HepG2 (cell line): Measurements from ENCODE around the gene PLXNB2. TPM values are rescaled to one million over a fixed set of nuclear protein-coding genes. Genes with fewer than 3 reads are reported as not detected.

Experiments used
- ATAC-seq: fragments of 200-7000 bp; cut with Tn5 transposase; 3 replicates; pipeline ENCODE4 v1.9.1; 2020; ENCODE audit warnings: mild to moderate bottlenecking, moderate library complexity
- BruUV-seq: library from RNA; stranded (reverse); fragments of 400-500 nt; replicated peaks from 2 replicates; lab custom pipeline; 2021; lab: Mats Ljungman, UMichigan
- CTCF ChIA-PET: fragments of 300-600 bp; formaldehyde crosslinking; extraction: SDS; loops from one replicate; lab custom pipeline; 2021; ENCODE audit warnings: low total read pairs, inconsistent platforms, low intra/inter-chr PET ratio; lab: Yijun Ruan, JAX
- POLR2A ChIA-PET: fragments of 350-600 bp; sonication (Branson Sonifier 250); formaldehyde crosslinking; loops from one replicate; lab custom pipeline; 2020; ENCODE audit warnings: antibody characterized with exemption, inconsistent platforms; lab: Yijun Ruan, JAX
- DNase-seq: peaks from one replicate; pipeline ENCODE4 v3.0.0-alpha.2; 2015; ENCODE audit warnings: low spot score
- FAIRE-seq: peaks from 3 replicates; lab custom pipeline; 2011; peaks lifted over from hg19 to GRCh38; lab: Jason Lieb, UNC
- H2AFZ ChIP-seq: one replicate; pipeline ENCODE4 v1.6.1; 2011; ENCODE audit warnings: low read length, inconsistent platforms
- H3K27ac ChIP-seq: fragments of 300-600 bp; 3 replicates; pipeline ENCODE4 v1.8.0; 2011; ENCODE audit warnings: mixed run types, mild to moderate bottlenecking, mixed read lengths, low read length, inconsistent platforms; ENCODE audit not compliant: insufficient read depth; ENCODE audit errors: extremely low read length
- H3K27me3 ChIP-seq, 2 experiments: fragments of 200-600 bp in 1 of 2; 2 replicates in 1 of 2; 3 replicates in 1 of 2; pipeline versions ENCODE4 v1.6.0 to v1.8.0; 2011; ENCODE audit warnings: low read length in 2 of 2, mild to moderate bottlenecking in 2 of 2, moderate library complexity in 2 of 2, inconsistent platforms in 1 of 2; ENCODE audit not compliant: insufficient read depth in 2 of 2, control insufficient read depth in 1 of 2
- H3K36me3 ChIP-seq, 2 experiments: fragments of 200-600 bp in 1 of 2; replicated peaks in 1 of 2; 2 replicates in 1 of 2; 3 replicates in 1 of 2; pipeline versions ENCODE4 v1.5.1 to v1.8.0; 2011; ENCODE audit warnings: low read length in 2 of 2, inconsistent platforms in 1 of 2; ENCODE audit not compliant: insufficient read depth in 2 of 2, control insufficient read depth in 1 of 2
- H3K4me1 ChIP-seq: 2 replicates; pipeline ENCODE4 v1.5.1; 2012; ENCODE audit warnings: low read length, inconsistent platforms; ENCODE audit not compliant: insufficient read depth
- H3K4me2 ChIP-seq: 2 replicates; pipeline ENCODE4 v1.6.0; 2011; ENCODE audit warnings: low read depth, low read length, inconsistent platforms
- H3K4me3 ChIP-seq, 3 experiments: fragments of 200-600 bp in 1 of 3; sonication (generic), shearing (Covaris generic) in 1 of 3; replicated peaks in 1 of 3; 2 replicates each; pipeline ENCODE4 v1.5.1; 2011 to 2016; ENCODE audit warnings: low read length in 3 of 3, inconsistent platforms in 2 of 3, low read depth in 2 of 3, mild to moderate bottlenecking in 2 of 3, control low read depth in 1 of 3, mixed read lengths in 1 of 3; ENCODE audit not compliant: insufficient read depth in 1 of 3
- H3K79me2 ChIP-seq: one replicate; pipeline ENCODE4 v1.6.1; 2011; ENCODE audit warnings: low read length, inconsistent platforms; ENCODE audit not compliant: insufficient read depth
- H3K9ac ChIP-seq: 2 replicates; pipeline ENCODE4 v1.6.0; 2011; ENCODE audit warnings: mild to moderate bottlenecking, low read depth, low read length, inconsistent platforms; ENCODE audit not compliant: insufficient read depth
- H3K9me3 ChIP-seq: 2 replicates; pipeline ENCODE4 v1.5.1; 2012; ENCODE audit warnings: mild to moderate bottlenecking, low read length
- H4K20me1 ChIP-seq: 2 replicates; pipeline ENCODE4 v1.6.0; 2011; ENCODE audit warnings: inconsistent platforms, mild to moderate bottlenecking, low read length, moderate library complexity; ENCODE audit not compliant: insufficient read depth
- EZH2 ChIP-seq: conservative IDR thresholded peaks from 2 replicates; pipeline ENCODE4 v1.6.1; 2012; ENCODE audit warnings: mild to moderate bottlenecking, low read depth, low read length, moderate library complexity
- GFI1 ChIP-seq: sonication (generic); formaldehyde crosslinking; IDR thresholded peaks from 2 replicates; pipeline ENCODE4 v1.5.0; 2020; ENCODE audit warnings: missing genetic modification reagents, mild to moderate bottlenecking, borderline replicate concordance
- IKZF1 ChIP-seq: fragments of 450-650 bp; IDR thresholded peaks from 2 replicates; pipeline ENCODE4 v1.7.1; 2016
- KAT2B ChIP-seq: fragments of 150-350 bp; IDR thresholded peaks from 2 replicates; pipeline ENCODE4 v1.6.1; 2014; ENCODE audit warnings: low read depth, low read length, borderline replicate concordance
- NBN ChIP-seq: fragments of 450-650 bp; conservative IDR thresholded peaks from 2 replicates; pipeline ENCODE4 v1.6.1; 2017
- RELA ChIP-seq: sonication (generic); formaldehyde crosslinking; IDR thresholded peaks from 2 replicates; pipeline ENCODE4 v1.4.0; 2020; ENCODE audit warnings: missing genetic modification reagents
- YY1 ChIP-seq: IDR thresholded peaks from 2 replicates; pipeline ENCODE4 v1.6.1; 2011; ENCODE audit warnings: low read length, low read depth, moderate library complexity, mild to moderate bottlenecking; ENCODE audit not compliant: insufficient read depth, insufficient replicate concordance
- ZNF296 ChIP-seq: sonication (generic); formaldehyde crosslinking; conservative IDR thresholded peaks from 2 replicates; pipeline ENCODE4 v1.5.0; 2020; ENCODE audit warnings: mild to moderate bottlenecking, missing genetic modification reagents
- ZNF724P ChIP-seq: sonication (generic); formaldehyde crosslinking; IDR thresholded peaks from 2 replicates; pipeline ENCODE4 v1.8.0; 2022; ENCODE audit warnings: missing genetic modification reagents, borderline replicate concordance
- WGBS: methylation state at CpG from one replicate; pipeline ENCODE4 v1.1.6; 2017; ENCODE audit warnings: low lambda C conversion rate; 5-methylcytosine and 5-hydroxymethylcytosine counted together
- in situ Hi-C: cut with HindIII; loops from 2 replicates; pipeline ENCODE4 v1.10.0; 2017; ENCODE audit warnings: low pct_unique_long_range_greater_than_20kb; ENCODE audit not compliant: extremely low pct_ligation_motif_present
- intact Hi-C: fragments of 100-400 bp; cut with micrococcal nuclease; formaldehyde crosslinking; loops from one replicate; pipeline ENCODE4 v1.10.0; 2022; ENCODE audit not compliant: unreplicated experiment
- polyA plus RNA-seq, 8 experiments: library from polyadenylated mRNA; depleted of rRNA in 3 of 8; stranded (reverse) in 7 of 8; unstranded in 1 of 8; fragments of >200 nt; fragmentation: Illumina TruSeq in 4 of 8; extraction: Trizol in 4 of 8; gene quantifications; 2 replicates each; pipeline versions ENCODE4 v1.2.1 to v1.2.3, GENCODE V29; 2011 to 2016; ENCODE audit warnings: low read depth in 4 of 8, missing spikeins in 1 of 8, mixed read lengths in 1 of 8; ENCODE audit not compliant: insufficient read depth in 1 of 8
- total RNA-seq, 5 experiments: library from RNA; depleted of rRNA; stranded (reverse); fragments of >200 nt; fragmentation: Illumina TruSeq; extraction: Trizol; gene quantifications; 2 replicates each; pipeline ENCODE4 v1.2.3, GENCODE V29; 2016; ENCODE audit warnings: low read depth in 1 of 5
- TF ChIP-seq, protein P1 (sequence below): sonication (generic); formaldehyde crosslinking; IDR thresholded peaks from 2 replicates; pipeline ENCODE4 v1.5.1; 2020; ENCODE audit warnings: mild to moderate bottlenecking, missing genetic modification reagents, moderate library complexity
- TF ChIP-seq, protein P2 (sequence below): sonication (generic); formaldehyde crosslinking; IDR thresholded peaks from 2 replicates; pipeline ENCODE4 v1.8.0; 2022; ENCODE audit warnings: mild to moderate bottlenecking, missing genetic modification reagents, moderate library complexity
- TF ChIP-seq, protein P3 (sequence below), 2 experiments: sonication (generic) in 1 of 2; formaldehyde crosslinking in 1 of 2; IDR thresholded peaks; 2 replicates each; pipeline versions ENCODE4 v1.4.0 to v1.6.1; 2018 to 2020; ENCODE audit warnings: missing genetic modification reagents in 2 of 2, borderline replicate concordance in 1 of 2, low read depth in 1 of 2, mild to moderate bottlenecking in 1 of 2, missing biosample characterization in 1 of 2
- TF ChIP-seq, protein P4 (sequence below): sonication (generic); formaldehyde crosslinking; IDR thresholded peaks from 2 replicates; pipeline ENCODE4 v1.9.0; 2022; ENCODE audit warnings: missing genetic modification reagents, mild to moderate bottlenecking, borderline replicate concordance

Gene PLXNB2
- total and polyA plus RNA-seq, 2 of the 13 experiments (the other 11 are each of a cell fraction or from before 2014, with no cell fraction given), result 32.6 to 68.9 TPM

DNA sequence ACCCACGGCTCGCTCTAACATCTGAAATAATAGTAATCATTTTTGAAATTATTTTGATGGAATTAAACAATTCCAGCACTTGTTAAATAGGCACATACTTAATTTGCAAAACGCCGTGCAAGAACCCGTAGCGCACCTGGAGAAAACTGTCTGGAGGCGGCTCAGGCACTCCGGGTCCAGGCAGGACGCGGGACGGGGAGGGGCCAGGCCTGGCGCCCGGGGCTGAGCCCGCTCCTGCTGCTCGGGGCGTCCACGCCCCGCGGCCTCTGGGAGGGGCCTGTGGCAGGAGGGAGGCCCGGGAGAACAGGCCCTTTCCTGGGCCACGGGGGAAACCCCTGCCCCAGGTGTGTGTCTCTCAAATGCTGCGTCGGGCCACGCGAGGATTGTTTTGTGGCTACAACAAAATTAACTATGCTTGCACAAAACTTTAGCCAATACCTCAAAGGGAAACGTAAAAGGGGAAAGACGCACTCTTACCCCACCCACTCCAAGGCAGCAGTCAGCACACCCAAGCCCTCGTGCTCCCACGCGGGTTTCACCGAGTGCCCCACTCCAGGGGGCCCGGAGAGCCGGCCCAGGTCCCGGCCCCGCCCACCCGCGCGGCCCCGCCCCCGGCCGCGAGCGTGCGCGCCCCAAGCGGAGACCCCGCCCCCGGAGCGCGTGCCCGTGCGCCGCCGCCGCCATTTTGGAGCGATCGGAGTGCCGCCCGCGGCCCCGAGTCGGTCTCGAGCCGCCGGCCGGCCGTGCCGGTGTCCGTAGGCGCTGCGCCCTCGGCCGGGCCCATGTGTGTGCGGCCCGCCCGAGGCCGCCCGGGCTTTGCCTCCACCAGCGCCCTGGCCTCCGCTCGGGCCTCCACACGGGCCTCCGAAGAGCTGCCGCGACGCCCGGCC lies 35.5 kb upstream of the PLXNB2 start, which contains the start of gene PPP6R2:
Gene PPP6R2, plus strand, starts transcription at position 677 of the 890 bp plus-strand sequence. CDS start 50,582 bp downstream, outside the sequence.
- no peaks in the 10 kb centered on the region for H3K36me3 ChIP-seq
- ATAC-seq (peak; percentile 74), DNase-seq (peak; percentile 40), FAIRE-seq (no peak)
- H3K4me2 ChIP-seq, result peak within 1 kb of the TSS; percentile 92
- H4K20me1 ChIP-seq, result peaks cover 13% of the 10 kb centered on the region; the same call in 1 of the 2 replicates
- TSS peak; percentile 92 for BruUV-seq
- CTCF ChIA-PET, result interaction anchor here (1.2 to 4.2 kb wide), 6 partner anchors 16 to 101 kb away, joined by 3 to 125 read pairs (median 10); partner anchors contain the start of gene DENND6B
- WGBS, result 0% methylated on average over 15 of the region's 87 CpGs
- POLR2A ChIA-PET, result interaction anchor here (1.0 to 2.7 kb wide), 9 partner anchors 14 to 165 kb away, joined by 4 to 38 read pairs (median 7); partner anchors contain the start of genes DENND6B, HDAC10, LMF2 and NCAPH2
- peaks cover 53% of the 10 kb centered on the region for H3K4me1 ChIP-seq
- H3K27me3 ChIP-seq, result no peaks in the 10 kb centered on the region
- peaks cover 14% of the 10 kb centered on the region for H3K79me2 ChIP-seq
- H2AFZ ChIP-seq, result no peak within 1 kb of the TSS
- in situ Hi-C loops (no loop called here), intact Hi-C loops (loop anchor here (2.0 kb wide), 3 partner anchors 54 to 98 kb away; partner anchors contain the start of genes MAPK11 and TUBGCP6)
- H3K9ac ChIP-seq, result peak within 1 kb of the TSS; percentile 89
- H3K4me3 ChIP-seq, result peak within 1 kb of the TSS; percentile 81 to 86 (median 83)
- H3K9me3 ChIP-seq, result no peaks in the 10 kb centered on the region
- peak within 1 kb of the TSS; percentile 56 for H3K27ac ChIP-seq
- TF ChIP-seq KAT2B, result no peak
- no peak for TF ChIP-seq NBN
- TF ChIP-seq ZNF724P, result no peak
- no peak for TF ChIP-seq EZH2
- TF ChIP-seq, protein P1, sequence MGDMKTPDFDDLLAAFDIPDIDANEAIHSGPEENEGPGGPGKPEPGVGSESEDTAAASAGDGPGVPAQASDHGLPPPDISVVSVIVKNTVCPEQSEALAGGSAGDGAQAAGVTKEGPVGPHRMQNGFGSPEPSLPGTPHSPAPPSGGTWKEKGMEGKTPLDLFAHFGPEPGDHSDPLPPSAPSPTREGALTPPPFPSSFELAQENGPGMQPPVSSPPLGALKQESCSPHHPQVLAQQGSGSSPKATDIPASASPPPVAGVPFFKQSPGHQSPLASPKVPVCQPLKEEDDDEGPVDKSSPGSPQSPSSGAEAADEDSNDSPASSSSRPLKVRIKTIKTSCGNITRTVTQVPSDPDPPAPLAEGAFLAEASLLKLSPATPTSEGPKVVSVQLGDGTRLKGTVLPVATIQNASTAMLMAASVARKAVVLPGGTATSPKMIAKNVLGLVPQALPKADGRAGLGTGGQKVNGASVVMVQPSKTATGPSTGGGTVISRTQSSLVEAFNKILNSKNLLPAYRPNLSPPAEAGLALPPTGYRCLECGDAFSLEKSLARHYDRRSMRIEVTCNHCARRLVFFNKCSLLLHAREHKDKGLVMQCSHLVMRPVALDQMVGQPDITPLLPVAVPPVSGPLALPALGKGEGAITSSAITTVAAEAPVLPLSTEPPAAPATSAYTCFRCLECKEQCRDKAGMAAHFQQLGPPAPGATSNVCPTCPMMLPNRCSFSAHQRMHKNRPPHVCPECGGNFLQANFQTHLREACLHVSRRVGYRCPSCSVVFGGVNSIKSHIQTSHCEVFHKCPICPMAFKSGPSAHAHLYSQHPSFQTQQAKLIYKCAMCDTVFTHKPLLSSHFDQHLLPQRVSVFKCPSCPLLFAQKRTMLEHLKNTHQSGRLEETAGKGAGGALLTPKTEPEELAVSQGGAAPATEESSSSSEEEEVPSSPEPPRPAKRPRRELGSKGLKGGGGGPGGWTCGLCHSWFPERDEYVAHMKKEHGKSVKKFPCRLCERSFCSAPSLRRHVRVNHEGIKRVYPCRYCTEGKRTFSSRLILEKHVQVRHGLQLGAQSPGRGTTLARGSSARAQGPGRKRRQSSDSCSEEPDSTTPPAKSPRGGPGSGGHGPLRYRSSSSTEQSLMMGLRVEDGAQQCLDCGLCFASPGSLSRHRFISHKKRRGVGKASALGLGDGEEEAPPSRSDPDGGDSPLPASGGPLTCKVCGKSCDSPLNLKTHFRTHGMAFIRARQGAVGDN (CRISPR knock-in tag), result peak; percentile 43
- TF ChIP-seq RELA, result no peak
- TF ChIP-seq, protein P2, sequence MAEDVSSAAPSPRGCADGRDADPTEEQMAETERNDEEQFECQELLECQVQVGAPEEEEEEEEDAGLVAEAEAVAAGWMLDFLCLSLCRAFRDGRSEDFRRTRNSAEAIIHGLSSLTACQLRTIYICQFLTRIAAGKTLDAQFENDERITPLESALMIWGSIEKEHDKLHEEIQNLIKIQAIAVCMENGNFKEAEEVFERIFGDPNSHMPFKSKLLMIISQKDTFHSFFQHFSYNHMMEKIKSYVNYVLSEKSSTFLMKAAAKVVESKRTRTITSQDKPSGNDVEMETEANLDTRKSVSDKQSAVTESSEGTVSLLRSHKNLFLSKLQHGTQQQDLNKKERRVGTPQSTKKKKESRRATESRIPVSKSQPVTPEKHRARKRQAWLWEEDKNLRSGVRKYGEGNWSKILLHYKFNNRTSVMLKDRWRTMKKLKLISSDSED (CRISPR knock-in tag), result no peak
- peak; percentile 94 for TF ChIP-seq YY1
- TF ChIP-seq, protein P3, sequence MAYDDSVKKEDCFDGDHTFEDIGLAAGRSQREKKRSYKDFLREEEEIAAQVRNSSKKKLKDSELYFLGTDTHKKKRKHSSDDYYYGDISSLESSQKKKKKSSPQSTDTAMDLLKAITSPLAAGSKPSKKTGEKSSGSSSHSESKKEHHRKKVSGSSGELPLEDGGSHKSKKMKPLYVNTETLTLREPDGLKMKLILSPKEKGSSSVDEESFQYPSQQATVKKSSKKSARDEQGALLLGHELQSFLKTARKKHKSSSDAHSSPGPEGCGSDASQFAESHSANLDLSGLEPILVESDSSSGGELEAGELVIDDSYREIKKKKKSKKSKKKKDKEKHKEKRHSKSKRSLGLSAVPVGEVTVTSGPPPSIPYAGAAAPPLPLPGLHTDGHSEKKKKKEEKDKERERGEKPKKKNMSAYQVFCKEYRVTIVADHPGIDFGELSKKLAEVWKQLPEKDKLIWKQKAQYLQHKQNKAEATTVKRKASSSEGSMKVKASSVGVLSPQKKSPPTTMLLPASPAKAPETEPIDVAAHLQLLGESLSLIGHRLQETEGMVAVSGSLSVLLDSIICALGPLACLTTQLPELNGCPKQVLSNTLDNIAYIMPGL (CRISPR knock-in tag; IDR thresholded peaks at IDR 0.05; ENCODE audit: borderline replicate concordance in 1 of 2, low read depth in 1 of 2), result peak in 1 of 2 experiments; percentile 5; a peak in 1 of 4 replicates
- no peak; the same call in 1 of the 2 replicates for TF ChIP-seq GFI1 (CRISPR knock-in tag)
- TF ChIP-seq IKZF1, result no peak
- no peak for TF ChIP-seq ZNF296 (CRISPR knock-in tag)
- TF ChIP-seq, protein P4, sequence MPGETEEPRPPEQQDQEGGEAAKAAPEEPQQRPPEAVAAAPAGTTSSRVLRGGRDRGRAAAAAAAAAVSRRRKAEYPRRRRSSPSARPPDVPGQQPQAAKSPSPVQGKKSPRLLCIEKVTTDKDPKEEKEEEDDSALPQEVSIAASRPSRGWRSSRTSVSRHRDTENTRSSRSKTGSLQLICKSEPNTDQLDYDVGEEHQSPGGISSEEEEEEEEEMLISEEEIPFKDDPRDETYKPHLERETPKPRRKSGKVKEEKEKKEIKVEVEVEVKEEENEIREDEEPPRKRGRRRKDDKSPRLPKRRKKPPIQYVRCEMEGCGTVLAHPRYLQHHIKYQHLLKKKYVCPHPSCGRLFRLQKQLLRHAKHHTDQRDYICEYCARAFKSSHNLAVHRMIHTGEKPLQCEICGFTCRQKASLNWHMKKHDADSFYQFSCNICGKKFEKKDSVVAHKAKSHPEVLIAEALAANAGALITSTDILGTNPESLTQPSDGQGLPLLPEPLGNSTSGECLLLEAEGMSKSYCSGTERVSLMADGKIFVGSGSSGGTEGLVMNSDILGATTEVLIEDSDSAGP (CRISPR knock-in tag), result peak; percentile 59; the same call in 1 of the 2 replicates
